Measurements from ENCODE around the gene PPP1R1A. TPM values are rescaled to one million over a fixed set of nuclear protein-coding genes. Genes with fewer than 3 reads are reported as not detected.

PPP1R1A gene
- total RNA-seq, 4 donors from 2014 or later = 140 to 959 (median 219) TPM

DNA sequence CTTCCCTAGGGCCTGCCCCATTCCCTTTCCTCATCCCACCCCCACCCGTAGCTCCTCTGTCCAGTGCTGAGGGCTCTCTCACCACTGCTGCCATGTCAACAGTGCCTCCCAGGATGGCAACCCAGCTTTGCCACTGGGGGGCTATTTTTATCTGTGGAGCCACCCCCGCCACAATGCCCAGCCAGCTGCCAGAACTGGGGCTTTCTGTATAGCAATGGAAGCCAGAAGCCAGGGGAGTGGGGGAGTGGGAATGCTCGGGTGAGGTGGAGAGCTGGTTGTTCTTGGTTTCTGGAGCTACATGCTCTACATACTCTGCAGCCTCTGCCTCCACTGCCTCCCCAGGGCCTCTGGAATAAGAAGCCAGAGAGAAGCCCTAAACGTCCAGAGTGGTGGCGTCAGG lies 30.1 kb downstream of the PPP1R1A start:
- TF ChIP-seq, protein P1, sequence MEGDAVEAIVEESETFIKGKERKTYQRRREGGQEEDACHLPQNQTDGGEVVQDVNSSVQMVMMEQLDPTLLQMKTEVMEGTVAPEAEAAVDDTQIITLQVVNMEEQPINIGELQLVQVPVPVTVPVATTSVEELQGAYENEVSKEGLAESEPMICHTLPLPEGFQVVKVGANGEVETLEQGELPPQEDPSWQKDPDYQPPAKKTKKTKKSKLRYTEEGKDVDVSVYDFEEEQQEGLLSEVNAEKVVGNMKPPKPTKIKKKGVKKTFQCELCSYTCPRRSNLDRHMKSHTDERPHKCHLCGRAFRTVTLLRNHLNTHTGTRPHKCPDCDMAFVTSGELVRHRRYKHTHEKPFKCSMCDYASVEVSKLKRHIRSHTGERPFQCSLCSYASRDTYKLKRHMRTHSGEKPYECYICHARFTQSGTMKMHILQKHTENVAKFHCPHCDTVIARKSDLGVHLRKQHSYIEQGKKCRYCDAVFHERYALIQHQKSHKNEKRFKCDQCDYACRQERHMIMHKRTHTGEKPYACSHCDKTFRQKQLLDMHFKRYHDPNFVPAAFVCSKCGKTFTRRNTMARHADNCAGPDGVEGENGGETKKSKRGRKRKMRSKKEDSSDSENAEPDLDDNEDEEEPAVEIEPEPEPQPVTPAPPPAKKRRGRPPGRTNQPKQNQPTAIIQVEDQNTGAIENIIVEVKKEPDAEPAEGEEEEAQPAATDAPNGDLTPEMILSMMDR (IDR thresholded peaks at IDR 0.05; ENCODE audit: low read depth) = no peak

DNA sequence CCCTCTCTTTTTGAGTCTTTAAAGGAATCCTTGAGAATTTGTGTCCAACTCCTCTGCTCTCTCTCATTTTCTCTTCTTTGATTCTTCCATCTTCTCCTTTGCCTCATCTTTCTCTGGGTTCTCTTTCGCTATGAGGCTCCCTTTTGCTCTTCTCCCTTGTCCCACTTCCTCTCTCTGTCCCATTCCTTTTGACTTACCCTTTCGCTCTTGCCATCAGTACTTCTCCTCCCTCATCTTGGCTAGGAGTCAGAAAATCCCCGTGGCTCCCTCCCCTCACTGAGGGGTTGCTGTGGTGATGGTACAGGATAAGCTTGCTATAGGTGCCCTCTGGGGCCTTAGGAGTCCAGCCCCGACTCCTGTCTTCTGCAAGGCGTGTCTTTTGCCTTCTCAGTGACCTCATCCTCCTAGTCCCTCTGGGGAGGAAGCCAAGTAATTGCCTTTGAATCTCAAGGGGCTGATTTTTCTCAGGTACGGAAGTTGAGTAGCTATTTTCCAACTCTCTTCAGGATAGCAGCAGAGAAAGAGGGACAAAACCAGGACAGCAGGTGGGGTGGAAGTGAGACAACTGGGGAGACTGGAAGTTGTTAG lies 32.7 kb downstream of the PPP1R1A start:
- TF ChIP-seq, protein P1 (IDR thresholded peaks at IDR 0.05; ENCODE audit: low read depth) = no peak

DNA sequence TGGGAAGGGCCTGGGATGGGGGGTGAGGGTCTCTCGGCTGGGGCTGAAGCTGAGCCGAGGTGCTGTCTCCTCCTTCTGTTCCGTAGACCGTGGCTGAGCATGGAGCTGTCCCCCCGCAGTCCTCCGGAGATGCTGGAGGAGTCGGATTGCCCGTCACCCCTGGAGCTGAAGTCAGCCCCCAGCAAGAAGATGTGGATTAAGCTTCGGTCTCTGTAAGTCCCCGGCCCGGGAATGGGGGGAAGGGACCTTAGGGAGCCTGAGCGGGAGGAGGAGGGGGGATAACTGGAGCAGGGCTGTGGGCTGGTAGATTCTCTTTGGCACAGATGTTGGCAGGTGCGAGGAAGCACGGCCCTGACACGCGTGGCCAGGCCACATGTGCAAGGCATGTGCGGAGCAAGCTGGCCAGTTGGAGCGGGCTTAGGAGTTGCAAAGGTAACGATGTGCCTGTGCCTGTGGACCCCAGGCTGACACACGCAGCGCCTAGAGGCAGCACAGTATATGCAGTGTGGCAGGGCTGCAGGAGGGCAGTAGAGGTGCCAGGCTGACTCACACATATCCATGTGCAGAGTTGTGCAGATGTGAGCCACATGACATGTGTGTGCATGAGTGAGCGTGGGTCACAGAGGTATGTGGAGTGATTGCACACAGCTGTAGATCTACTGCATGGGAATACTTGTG lies 38.5 kb downstream of the PPP1R1A start:
- TF ChIP-seq, protein P1 (IDR thresholded peaks at IDR 0.05; ENCODE audit: low read depth) = no peak

DNA sequence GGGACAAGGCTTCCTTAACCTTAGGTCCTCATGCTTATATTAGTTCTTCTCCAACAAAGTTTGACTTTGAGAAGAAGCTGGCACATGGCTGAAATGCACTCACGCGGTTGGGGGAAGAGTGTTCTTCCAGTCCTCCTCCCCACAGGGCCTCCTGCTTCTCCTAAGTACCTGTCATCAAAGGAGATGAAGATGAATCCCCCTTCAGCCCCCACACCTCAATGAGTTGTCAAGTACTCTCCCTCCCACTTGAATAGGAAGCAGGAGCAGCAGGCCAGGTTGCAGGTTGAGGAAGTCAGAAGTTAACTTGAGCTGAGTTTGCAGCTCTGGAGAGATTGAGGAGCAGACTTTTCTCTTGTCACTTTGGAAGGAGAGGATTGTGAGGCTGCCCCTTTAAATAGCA lies 41.9 kb downstream of the PPP1R1A start:
- TF ChIP-seq, protein P1 (IDR thresholded peaks at IDR 0.05; ENCODE audit: low read depth) = no peak

DNA sequence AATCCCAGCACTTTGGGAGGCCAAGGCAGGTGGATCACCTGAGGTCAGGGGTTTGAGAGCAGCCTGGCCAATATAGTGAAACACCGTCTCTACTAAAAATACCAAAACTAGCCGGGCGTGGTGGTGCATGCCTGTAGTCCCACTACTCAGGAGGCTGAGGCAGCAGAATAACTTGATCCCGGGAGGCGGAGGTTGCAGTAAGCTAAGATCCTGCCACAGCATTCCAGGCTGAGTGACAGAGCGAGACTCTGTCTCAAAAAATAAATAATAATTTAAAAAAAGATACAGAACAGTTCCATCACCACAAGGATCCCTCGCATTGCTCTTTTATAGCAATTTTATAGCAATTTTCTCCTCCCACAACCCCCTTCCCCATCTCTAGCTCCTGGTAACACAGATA lies 43.7 kb downstream of the PPP1R1A start:
- TF ChIP-seq, protein P1 (IDR thresholded peaks at IDR 0.05; ENCODE audit: low read depth) = no peak

DNA sequence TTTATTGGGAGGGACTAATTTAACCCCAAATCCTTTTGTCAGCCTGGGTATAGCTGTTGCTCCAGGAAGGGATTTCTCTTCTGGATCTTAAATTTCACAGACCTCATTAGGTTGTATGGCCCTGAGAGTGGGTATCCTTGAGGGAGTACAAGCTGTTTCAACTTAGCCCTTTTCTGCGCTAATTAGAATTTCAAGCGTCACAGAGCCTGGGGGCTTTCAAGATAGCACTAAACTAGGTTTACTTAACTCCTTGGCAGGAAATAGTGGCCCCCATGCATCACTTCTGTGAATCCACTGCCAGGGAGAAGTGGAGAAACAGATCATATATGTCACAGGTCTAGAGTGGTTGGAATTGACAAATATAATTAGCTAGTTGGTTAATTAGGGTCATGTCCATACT lies 44.9 kb downstream of the PPP1R1A start:
- TF ChIP-seq, protein P1 (IDR thresholded peaks at IDR 0.05; ENCODE audit: low read depth) = no peak

DNA sequence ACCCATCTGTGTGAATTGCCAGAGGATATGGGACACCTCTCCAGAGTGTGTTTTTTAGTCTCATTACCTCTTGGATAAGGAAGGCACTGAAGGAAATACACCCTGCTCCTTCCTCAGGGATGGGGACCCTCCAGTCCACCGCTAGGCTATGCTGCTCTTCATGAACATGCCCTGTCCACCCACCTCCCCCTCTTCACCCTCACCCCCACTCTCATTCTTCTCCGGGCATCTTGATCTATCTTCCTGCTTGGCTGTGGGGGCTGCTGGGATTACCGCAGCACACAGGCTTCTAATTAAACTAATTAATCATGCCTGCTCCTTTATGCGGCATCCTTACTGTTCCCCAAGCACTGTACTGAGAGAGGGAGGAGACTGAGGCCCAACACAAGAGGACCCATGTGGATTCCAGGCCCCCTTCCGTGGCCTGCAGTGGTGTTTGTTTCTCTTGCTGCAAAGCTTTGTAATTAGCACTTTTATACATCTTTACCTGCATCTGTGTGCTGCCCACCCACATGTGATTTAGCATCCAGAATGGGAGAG lies 46.6 kb downstream of the PPP1R1A start:
- TF ChIP-seq, protein P1 (IDR thresholded peaks at IDR 0.05; ENCODE audit: low read depth) = no peak
